ENCODE results near the gene FOXO3.

DNA sequence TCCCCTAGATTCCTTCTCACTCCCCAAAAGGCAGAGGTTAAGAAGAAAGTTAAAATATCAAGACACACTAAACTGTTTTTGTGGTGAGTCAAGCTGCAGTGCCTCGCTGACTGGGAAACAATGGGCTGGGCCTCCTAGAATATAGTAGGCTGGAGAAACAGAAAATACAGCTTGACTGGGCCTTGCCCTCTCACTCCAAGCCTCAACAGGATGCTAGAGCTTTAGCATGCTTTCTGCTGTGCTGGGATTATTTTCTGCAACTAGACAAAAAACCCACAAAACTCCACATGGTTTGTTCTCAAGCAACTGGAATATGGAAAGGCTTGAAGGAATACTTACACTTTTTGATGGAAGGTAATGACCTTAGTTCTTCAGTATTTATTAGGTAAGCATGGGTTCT, 27.9 kb downstream of the FOXO3 start:
- TF ChIP-seq GATA2 (IDR thresholded peaks at IDR 0.05; ENCODE audit: low read depth, low read length) (no peak), GATA3 (IDR thresholded peaks at IDR 0.05; ENCODE audit: low read depth, low read length) (no peak)

Measured in SH-SY5Y (cell line).